ENCODE data around the gene INS. TPM values are rescaled to one million over a fixed set of nuclear protein-coding genes. Genes with fewer than 3 reads are reported as not detected.
A peak's percentile ranks its signal among the peaks of the same experiment; 100 is the strongest.

INS gene
- polyA plus RNA-seq, 6 donors from 2014 or later: not detected

GRCh38 chr11:2149460-2149859 lies 11.5 kb downstream of the INS start:
- Mint-ChIP-seq H3K27me3 (peaks cover 36 to 72% (median 65%) of the 10 kb centered on the region in 3 donors), H3K36me3 (no peaks in the 10 kb centered on the region), H3K4me1 (peaks cover 14 to 19% (median 15%) of the 10 kb centered on the region in 3 donors), H3K27ac (no peak overlapping the region), H3K9me3 (no peaks in the 10 kb centered on the region), H3K4me3 (no peak overlapping the region)
- ATAC-seq (ENCODE audit: low read depth in 2 of 2) (no peak), DNase-seq (no peak)

GRCh38 chr11:2148595-2148994 lies 12.4 kb downstream of the INS start:
- DNase-seq (no peak), ATAC-seq (ENCODE audit: low read depth in 2 of 2) (no peak)
- no peak overlapping the region for H3K4me3 Mint-ChIP-seq
- H3K4me1 Mint-ChIP-seq: peaks cover 14 to 19% (median 16%) of the 10 kb centered on the region in 3 donors
- no peak overlapping the region for H3K27ac Mint-ChIP-seq
- no peaks in the 10 kb centered on the region for H3K9me3 Mint-ChIP-seq
- no peaks in the 10 kb centered on the region for H3K36me3 Mint-ChIP-seq
- H3K27me3 Mint-ChIP-seq: peaks cover 38 to 72% (median 66%) of the 10 kb centered on the region in 3 donors

GRCh38 chr11:2147391-2147790 lies 13.6 kb downstream of the INS start:
- peak overlapping the region in 1 of 6 donors; percentile 74 for H3K27ac Mint-ChIP-seq
- H3K9me3 Mint-ChIP-seq: no peaks in the 10 kb centered on the region
- no peak for ATAC-seq (ENCODE audit: low read depth in 2 of 2)
- H3K27me3 Mint-ChIP-seq: peaks cover 48 to 84% (median 78%) of the 10 kb centered on the region in 3 donors
- H3K36me3 Mint-ChIP-seq: no peaks in the 10 kb centered on the region
- no peak for DNase-seq
- H3K4me1 Mint-ChIP-seq: peaks cover 22 to 26% (median 25%) of the 10 kb centered on the region in 3 donors
- H3K4me3 Mint-ChIP-seq: no peak overlapping the region

DNA sequence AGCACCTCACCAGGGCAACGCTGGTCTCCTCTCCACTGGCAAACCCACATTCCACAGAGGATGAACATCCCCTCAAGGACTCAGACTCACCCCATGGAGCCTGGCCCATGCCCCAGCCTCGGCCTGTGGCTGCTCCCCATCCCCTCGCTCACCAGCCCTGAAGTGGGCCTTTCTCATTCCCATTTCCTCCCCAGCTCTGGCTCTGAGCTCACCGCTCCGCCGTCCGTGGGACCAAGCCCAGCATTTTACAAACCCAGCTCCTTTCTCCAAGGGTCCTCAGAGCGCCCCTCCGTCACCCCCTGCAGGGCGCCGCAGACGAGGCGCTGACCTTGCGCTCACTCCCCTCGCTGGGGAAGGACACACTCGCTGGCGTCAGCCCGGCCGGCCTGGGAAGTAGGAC lies 15.0 kb downstream of the INS start:
- Mint-ChIP-seq H3K4me3 (no peak overlapping the region), H3K36me3 (no peaks in the 10 kb centered on the region), H3K9me3 (no peaks in the 10 kb centered on the region), H3K27me3 (peaks cover 54 to 91% (median 87%) of the 10 kb centered on the region in 3 donors), H3K4me1 (peaks cover 12 to 19% (median 18%) of the 10 kb centered on the region in 3 donors), H3K27ac (no peak overlapping the region)
- DNase-seq: no peak
- no peak for ATAC-seq (ENCODE audit: low read depth in 2 of 2)

DNA sequence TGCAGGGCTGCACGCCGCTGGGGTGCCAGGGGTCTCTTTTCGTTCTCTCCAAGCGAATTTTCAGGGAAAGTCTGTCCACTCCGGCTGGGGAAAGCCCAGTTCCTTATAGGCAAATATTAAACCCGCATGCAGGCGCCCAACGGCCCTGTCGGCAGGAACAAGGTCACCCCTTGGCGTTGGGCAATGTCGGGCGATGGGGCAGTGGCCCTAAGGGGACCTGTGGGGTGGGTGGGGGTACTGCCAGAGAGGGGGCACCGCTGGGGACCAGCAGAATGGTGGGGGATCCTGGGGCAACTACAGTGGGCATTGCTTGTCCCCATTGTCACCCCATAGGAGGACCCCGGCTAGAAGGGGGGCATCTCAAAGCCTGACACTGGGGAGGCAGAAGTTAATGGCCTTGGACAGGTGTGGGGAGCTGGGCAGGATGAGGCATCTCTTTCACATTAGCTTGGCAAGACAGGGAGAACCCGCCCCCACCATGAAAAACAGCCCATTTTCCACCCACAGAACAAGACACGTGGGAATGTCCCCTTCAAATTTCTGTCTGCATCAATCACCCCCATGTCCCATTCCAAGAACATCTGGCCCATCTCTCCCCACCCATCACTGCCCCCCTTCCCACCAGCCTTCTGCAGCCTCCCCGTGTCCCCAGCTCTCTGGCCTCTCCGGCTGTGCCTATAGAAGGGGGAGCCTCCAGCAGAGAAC lies 16.3 kb downstream of the INS start:
- peak overlapping the region in 5 of 8 donors; percentile 6 to 62 (median 26) for H3K4me3 Mint-ChIP-seq
- ATAC-seq (ENCODE audit: low read depth in 2 of 2): no peak
- H3K27ac Mint-ChIP-seq: peak overlapping the region in 1 of 6 donors; percentile 94
- H3K9me3 Mint-ChIP-seq: no peaks in the 10 kb centered on the region
- no peaks in the 10 kb centered on the region for H3K36me3 Mint-ChIP-seq
- H3K27me3 Mint-ChIP-seq: peaks cover 41 to 81% (median 76%) of the 10 kb centered on the region in 3 donors
- H3K4me1 Mint-ChIP-seq: peaks cover 12 to 19% (median 12%) of the 10 kb centered on the region in 3 donors
- DNase-seq: no peak

- Mint-ChIP-seq H3K9me3 (no peaks in the 10 kb centered on the region), H3K27me3 (peaks cover 41 to 75% (median 72%) of the 10 kb centered on the region in 3 donors), H3K36me3 (no peaks in the 10 kb centered on the region), H3K4me3 (peak overlapping the region in 6 of 8 donors; percentile 15 to 63 (median 44)), H3K27ac (peak overlapping the region in 2 of 6 donors; percentile 50 to 54), H3K4me1 (peaks cover 12 to 19% (median 12%) of the 10 kb centered on the region in 3 donors)
- DNase-seq (no peak), ATAC-seq (ENCODE audit: low read depth in 2 of 2) (peak in 1 of 2 donors; percentile 34)
Measured at GRCh38 chr11:2143799-2144543, 17.0 kb downstream of the INS start.

DNA sequence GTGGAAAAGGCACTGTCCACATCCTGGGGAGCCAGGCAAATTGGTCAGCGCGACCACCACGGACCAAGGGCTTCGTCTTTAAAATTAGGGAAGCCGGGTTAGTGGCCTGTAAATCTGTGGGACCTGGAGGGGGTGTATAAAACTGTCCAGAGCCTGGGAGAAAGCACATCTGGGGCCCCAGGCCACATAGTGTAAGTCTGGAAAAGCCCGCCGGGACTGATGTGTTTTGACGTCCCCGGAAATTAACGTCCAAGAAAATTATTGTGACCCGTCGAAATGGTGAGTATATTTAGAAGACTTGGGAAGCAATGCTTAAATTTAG lies 17.6 kb downstream of the INS start:
- no peaks in the 10 kb centered on the region for H3K9me3 Mint-ChIP-seq
- peak overlapping the region in 2 of 6 donors; percentile 50 to 54 for H3K27ac Mint-ChIP-seq
- ATAC-seq (ENCODE audit: low read depth in 2 of 2) (no peak), DNase-seq (no peak)
- H3K4me1 Mint-ChIP-seq: peaks cover 12 to 19% (median 14%) of the 10 kb centered on the region in 3 donors
- H3K4me3 Mint-ChIP-seq: peak overlapping the region in 5 of 8 donors; percentile 15 to 63 (median 36)
- H3K27me3 Mint-ChIP-seq: peaks cover 39 to 72% (median 70%) of the 10 kb centered on the region in 3 donors
- H3K36me3 Mint-ChIP-seq: no peaks in the 10 kb centered on the region

GRCh38 chr11:2142762-2143202 lies 18.2 kb downstream of the INS start:
- H3K4me3 Mint-ChIP-seq: peak overlapping the region in 5 of 8 donors; percentile 1 to 51 (median 22)
- H3K9me3 Mint-ChIP-seq: no peaks in the 10 kb centered on the region
- DNase-seq (no peak), ATAC-seq (ENCODE audit: low read depth in 2 of 2) (peak; percentile 15 to 24)
- H3K27ac Mint-ChIP-seq: peak overlapping the region in 4 of 6 donors; percentile 11 to 50 (median 30)
- peaks cover 12 to 21% (median 17%) of the 10 kb centered on the region in 3 donors for H3K4me1 Mint-ChIP-seq
- H3K27me3 Mint-ChIP-seq: peaks cover 36 to 69% (median 68%) of the 10 kb centered on the region in 3 donors
- H3K36me3 Mint-ChIP-seq: no peaks in the 10 kb centered on the region

GRCh38 chr11:2142300-2142759 lies 18.7 kb downstream of the INS start:
- peaks cover 36 to 71% (median 70%) of the 10 kb centered on the region in 3 donors for H3K27me3 Mint-ChIP-seq
- no peaks in the 10 kb centered on the region for H3K9me3 Mint-ChIP-seq
- peak overlapping the region in 1 of 6 donors; percentile 36 for H3K27ac Mint-ChIP-seq
- peaks cover 16 to 25% (median 21%) of the 10 kb centered on the region in 3 donors for H3K4me1 Mint-ChIP-seq
- no peak for DNase-seq
- ATAC-seq (ENCODE audit: low read depth in 2 of 2): no peak
- peak overlapping the region in 2 of 8 donors; percentile 4 to 24 for H3K4me3 Mint-ChIP-seq
- H3K36me3 Mint-ChIP-seq: no peaks in the 10 kb centered on the region

- Mint-ChIP-seq H3K27me3 (peaks cover 38 to 71% (median 70%) of the 10 kb centered on the region in 3 donors), H3K27ac (peak overlapping the region in 2 of 6 donors; percentile 44 to 89), H3K4me3 (peak overlapping the region in 6 of 8 donors; percentile 6 to 68 (median 56))
Measured at GRCh38 chr11:2140411-2141400, 20.3 kb downstream of the INS start.

GRCh38 chr11:2139621-2140337 lies 21.2 kb downstream of the INS start:
- Mint-ChIP-seq H3K4me1 (peaks cover 21 to 30% (median 28%) of the 10 kb centered on the region in 3 donors), H3K27ac (no peak overlapping the region), H3K4me3 (peak overlapping the region in 6 of 8 donors; percentile 6 to 72 (median 30)), H3K9me3 (no peaks in the 10 kb centered on the region), H3K27me3 (peaks cover 35 to 71% (median 68%) of the 10 kb centered on the region in 3 donors), H3K36me3 (no peaks in the 10 kb centered on the region)
- DNase-seq (no peak), ATAC-seq (ENCODE audit: low read depth in 2 of 2) (no peak)

More at GRCh38 chr11:2140411-2141400, 20.3 kb downstream of the INS start:
- Mint-ChIP-seq H3K4me1 (peaks cover 21 to 30% (median 28%) of the 10 kb centered on the region in 3 donors), H3K9me3 (no peaks in the 10 kb centered on the region), H3K36me3 (no peaks in the 10 kb centered on the region)
- ATAC-seq (ENCODE audit: low read depth in 2 of 2): no peak
- DNase-seq: no peak

DNA sequence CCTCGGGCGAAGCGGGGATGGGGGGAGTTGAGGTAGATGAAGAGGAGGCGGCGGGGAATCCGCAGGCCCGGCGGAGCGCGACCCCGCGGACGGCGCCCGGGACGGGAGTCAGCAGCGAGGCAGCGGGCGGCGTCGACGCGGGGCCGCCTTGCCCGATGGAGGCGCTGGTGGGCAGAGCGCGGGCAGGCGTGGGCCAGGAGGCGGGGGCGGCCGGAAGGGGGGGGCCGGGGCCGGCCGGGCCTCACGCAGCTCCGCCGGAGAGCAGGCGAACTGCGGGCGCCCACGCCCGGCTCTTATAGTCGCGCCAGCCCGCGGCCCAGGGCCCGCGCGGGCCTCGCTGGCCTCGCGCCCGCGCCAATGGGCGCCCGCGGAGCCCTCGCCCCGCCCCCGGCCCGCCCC lies 21.9 kb downstream of the INS start, which contains the start of gene IGF2:
IGF2 (minus strand) TSS at position 267 of the 399 bp plus-strand sequence. CDS start 3,866 bp downstream, outside the sequence.
- Mint-ChIP-seq H3K27me3 (peaks cover 35 to 74% (median 71%) of the 10 kb centered on the region in 3 donors), H3K4me3 (peak within 1 kb of the TSS; percentile 78 to 95 (median 84)), H3K4me1 (peaks cover 21 to 30% (median 26%) of the 10 kb centered on the region in 3 donors), H3K36me3 (no peaks in the 10 kb centered on the region), H3K27ac (peak within 1 kb of the TSS in 3 of 6 donors; percentile 70 to 91 (median 89)), H3K9me3 (no peaks in the 10 kb centered on the region)
- peak; percentile 44 to 57 for ATAC-seq (ENCODE audit: low read depth in 2 of 2)
- DNase-seq: no peak
